K562 (cell line): ENCODE results near the gene ID2. TPM values are rescaled to one million over a fixed set of nuclear protein-coding genes. Genes with fewer than 3 reads are reported as not detected.

ENCODE experiments used
- ATAC-seq: fragments of 200-7000 bp; cut with Tn5 transposase; 3 replicates; pipeline ENCODE4 v1.9.1; 2020; ENCODE audit warnings: moderate library complexity
- BruUV-seq: library from RNA; stranded (reverse); fragments of 400-500 nt; replicated peaks from 2 replicates; lab custom pipeline; 2021; lab: Mats Ljungman, UMichigan
- CTCF ChIA-PET: fragments of 300-600 bp; formaldehyde crosslinking; extraction: SDS; loops from one replicate; lab custom pipeline; 2021; ENCODE audit warnings: low intra/inter-chr PET ratio; lab: Yijun Ruan, JAX
- POLR2A ChIA-PET: fragments of 300-600, 350-650 bp; sonication (Branson Sonifier 250); formaldehyde crosslinking; extraction: SDS; loops from one replicate; lab custom pipeline; 2021; ENCODE audit warnings: antibody characterized with exemption, inconsistent platforms; lab: Yijun Ruan, JAX
- DNase-seq, 4 experiments: peaks; one replicate each; pipeline versions ENCODE4 v3.0.0 to v3.0.0-alpha.2; 2011 to 2018; ENCODE audit warnings: low spot score in 3 of 4, mixed read lengths in 3 of 4; ENCODE audit errors: extremely low read depth in 1 of 4
- FAIRE-seq: peaks from 2 replicates; lab custom pipeline; 2011; peaks lifted over from hg19 to GRCh38; lab: Jason Lieb, UNC
- H2AFZ ChIP-seq: 2 replicates; pipeline ENCODE4 v1.6.0; 2011; ENCODE audit warnings: low read depth, low read length, control low read depth, inconsistent platforms
- H3K27ac ChIP-seq: fragments of 200-600 bp; 3 replicates; pipeline ENCODE4 v1.8.0; 2011; ENCODE audit warnings: low read depth, mild to moderate bottlenecking, control low read depth, inconsistent platforms, low read length, moderate library complexity, mixed read lengths; ENCODE audit errors: extremely low read depth
- H3K27me3 ChIP-seq, 2 experiments: fragments of 300-600 bp in 1 of 2; 2 replicates in 1 of 2; 3 replicates in 1 of 2; pipeline versions ENCODE4 v1.6.0 to v1.8.0; 2011; ENCODE audit warnings: inconsistent platforms in 2 of 2, low read length in 2 of 2, mild to moderate bottlenecking in 1 of 2, mixed read lengths in 1 of 2, moderate library complexity in 1 of 2; ENCODE audit not compliant: control insufficient read depth in 2 of 2, insufficient read depth in 2 of 2
- H3K36me3 ChIP-seq: fragments of 300-600 bp; 3 replicates; pipeline ENCODE4 v1.8.0; 2011; ENCODE audit warnings: mild to moderate bottlenecking, low read length, inconsistent platforms; ENCODE audit not compliant: control insufficient read depth, insufficient read depth
- H3K4me1 ChIP-seq, 2 experiments: fragments of 200-600 bp in 1 of 2; replicated peaks in 1 of 2; 2 replicates in 1 of 2; 3 replicates in 1 of 2; pipeline versions ENCODE4 v1.5.1 to v1.8.0; 2011; ENCODE audit warnings: inconsistent platforms in 2 of 2, low read length in 2 of 2, mild to moderate bottlenecking in 1 of 2, mixed read lengths in 1 of 2, moderate library complexity in 1 of 2; ENCODE audit not compliant: control insufficient read depth in 2 of 2, insufficient read depth in 2 of 2
- H3K4me2 ChIP-seq: 2 replicates; pipeline ENCODE4 v1.6.1; 2011; ENCODE audit warnings: low read length, control low read depth, inconsistent platforms, mixed read lengths; ENCODE audit not compliant: insufficient read depth
- H3K4me3 ChIP-seq: fragments of 200-600 bp; sonication (generic), shearing (Covaris generic); 2 replicates; pipeline ENCODE4 v1.5.1; 2016; ENCODE audit warnings: control low read depth, inconsistent platforms
- H3K79me2 ChIP-seq: fragments of 200-600 bp; 3 replicates; pipeline ENCODE4 v1.8.0; 2011; ENCODE audit warnings: low read length, inconsistent platforms; ENCODE audit not compliant: control insufficient read depth, insufficient read depth
- H3K9ac ChIP-seq, 2 experiments: 2 replicates each; pipeline versions ENCODE4 v1.6.0 to v1.6.1; 2011; ENCODE audit warnings: low read depth in 2 of 2, low read length in 2 of 2, control low read depth in 1 of 2, inconsistent platforms in 1 of 2, mild to moderate bottlenecking in 1 of 2, mixed read lengths in 1 of 2; ENCODE audit not compliant: insufficient read depth in 1 of 2
- H3K9me1 ChIP-seq: one replicate; pipeline ENCODE4 v1.6.0; 2011; ENCODE audit warnings: inconsistent platforms, mild to moderate bottlenecking, low read length, moderate library complexity; ENCODE audit not compliant: control insufficient read depth, insufficient read depth
- H3K9me3 ChIP-seq: replicated peaks from 2 replicates; pipeline ENCODE4 v1.5.1; 2011; ENCODE audit warnings: low read depth, low read length, inconsistent platforms; ENCODE audit not compliant: control insufficient read depth, insufficient read depth
- H4K20me1 ChIP-seq: replicated peaks from 2 replicates; pipeline ENCODE4 v1.6.1; 2011; ENCODE audit warnings: low read length, inconsistent platforms, mixed read lengths; ENCODE audit not compliant: control insufficient read depth, insufficient read depth
- CHD7 ChIP-seq: fragments of 200-600 bp; sonication (generic); IDR thresholded peaks from one replicate; pipeline ENCODE4 v1.6.1; 2012; ENCODE audit warnings: mild to moderate bottlenecking, low read depth, low read length, inconsistent platforms
- ESRRA ChIP-seq: fragments of 450-650 bp; IDR thresholded peaks from 2 replicates; pipeline ENCODE4 v1.6.1; 2014; ENCODE audit warnings: low read depth, mild to moderate bottlenecking, moderate library complexity, borderline replicate concordance
- FOXJ3 ChIP-seq: sonication (generic); formaldehyde crosslinking; IDR thresholded peaks from 2 replicates; pipeline ENCODE4 v1.4.0; 2020; ENCODE audit warnings: mild to moderate bottlenecking, missing genetic modification reagents
- RB1 ChIP-seq: fragments of 450-650 bp; IDR thresholded peaks from 2 replicates; pipeline ENCODE4 v1.6.1; 2017; ENCODE audit warnings: low read depth, mild to moderate bottlenecking
- SREBF1 ChIP-seq: fragments of 150-350 bp; IDR thresholded peaks from 2 replicates; pipeline ENCODE4 v1.6.1; 2014; ENCODE audit warnings: antibody characterized with exemption, low read depth, low read length, borderline replicate concordance
- ZNF184 ChIP-seq: sonication (generic); formaldehyde crosslinking; IDR thresholded peaks from 2 replicates; pipeline ENCODE4 v1.5.0; 2020; ENCODE audit warnings: missing genetic modification reagents
- WGBS: fragments of 100-300 bp; shearing (Covaris generic); methylation state at CpG from one replicate; pipeline ENCODE4 v1.1.6; 2016; ENCODE audit warnings: low coverage, mixed read lengths; ENCODE audit not compliant: insufficient coverage; ENCODE audit errors: missing lambda C conversion rate; 5-methylcytosine and 5-hydroxymethylcytosine counted together
- in situ Hi-C: fragments of 300-500 bp; cut with MboI; formaldehyde crosslinking; loops from 4 replicates; pipeline ENCODE4 v1.15.0; 2018; ENCODE audit warnings: inconsistent platforms, mixed read lengths
- intact Hi-C: fragments of 100-400 bp; cut with micrococcal nuclease; formaldehyde crosslinking; loops from 2 replicates; pipeline ENCODE4 v1.14.2; 2022
- polyA plus RNA-seq, 8 experiments: library from polyadenylated mRNA; depleted of rRNA in 4 of 8; stranded (reverse) in 5 of 8; unstranded in 3 of 8; fragments of >200 nt; fragmentation: Nextera tagmentation in 2 of 8; fragmentation: Illumina TruSeq in 1 of 8; extraction: Ambion mirVana in 2 of 8; extraction: Trizol in 1 of 8; gene quantifications; 2 replicates each; pipeline versions ENCODE4 v1.2.1 to v1.2.3, GENCODE V29; 2011 to 2014; ENCODE audit warnings: inconsistent platforms in 1 of 8, missing spikeins in 1 of 8
- total RNA-seq, 7 experiments: library from RNA; depleted of rRNA in 6 of 7; stranded (reverse); fragments of >200 nt in 6 of 7; fragmentation: Illumina TruSeq in 2 of 7; extraction: Trizol in 2 of 7; gene quantifications; 2 replicates each; pipeline versions ENCODE4 v1.2.1 to v1.2.3, GENCODE V29; 2011 to 2021; ENCODE audit warnings: low replicate concordance in 1 of 7
- TF ChIP-seq, protein P1 (sequence below): fragments of 450-650 bp; formaldehyde crosslinking; IDR thresholded peaks from 2 replicates; pipeline ENCODE4 v1.4.0; 2020; ENCODE audit warnings: mild to moderate bottlenecking, moderate library complexity

Gene ID2
- total and polyA plus RNA-seq, 9 of the 15 experiments (the other 6 are each of a cell fraction or from before 2014, with no cell fraction given) = 8.0 to 35.7 (median 16.6) TPM

DNA sequence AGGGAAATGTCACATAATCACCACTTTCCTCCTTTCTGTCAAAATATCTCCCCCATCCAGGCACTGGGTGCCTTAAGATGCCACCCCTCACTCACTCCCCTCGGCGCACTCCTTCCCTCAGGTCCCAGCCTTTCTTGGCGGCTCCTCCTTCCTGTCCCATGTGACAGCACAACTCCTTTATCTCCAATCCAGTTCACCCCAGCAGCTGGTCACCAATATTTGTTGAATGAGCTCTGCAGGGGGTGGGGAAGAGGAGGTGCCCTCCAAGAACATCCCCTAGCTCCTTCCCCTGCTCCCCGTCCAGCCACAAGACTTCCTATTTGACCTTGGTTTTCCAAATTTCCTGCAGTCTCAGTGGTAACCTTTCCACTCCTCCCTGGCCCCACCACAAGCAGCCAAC lies 31.6 kb upstream of the ID2 start:
- no peak for TF ChIP-seq FOXJ3 (CRISPR knock-in tag)
- TF ChIP-seq ESRRA = no peak
- no peak for TF ChIP-seq RB1
- no peak for TF ChIP-seq ZNF184 (CRISPR knock-in tag)
- no peak for TF ChIP-seq SREBF1
- no peak for TF ChIP-seq CHD7
- TF ChIP-seq, protein P1, sequence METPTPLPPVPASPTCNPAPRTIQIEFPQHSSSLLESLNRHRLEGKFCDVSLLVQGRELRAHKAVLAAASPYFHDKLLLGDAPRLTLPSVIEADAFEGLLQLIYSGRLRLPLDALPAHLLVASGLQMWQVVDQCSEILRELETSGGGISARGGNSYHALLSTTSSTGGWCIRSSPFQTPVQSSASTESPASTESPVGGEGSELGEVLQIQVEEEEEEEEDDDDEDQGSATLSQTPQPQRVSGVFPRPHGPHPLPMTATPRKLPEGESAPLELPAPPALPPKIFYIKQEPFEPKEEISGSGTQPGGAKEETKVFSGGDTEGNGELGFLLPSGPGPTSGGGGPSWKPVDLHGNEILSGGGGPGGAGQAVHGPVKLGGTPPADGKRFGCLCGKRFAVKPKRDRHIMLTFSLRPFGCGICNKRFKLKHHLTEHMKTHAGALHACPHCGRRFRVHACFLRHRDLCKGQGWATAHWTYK (CRISPR knock-in tag) = no peak
- no peak overlapping the region for H3K27ac ChIP-seq
- H4K20me1 ChIP-seq = no peaks in the 10 kb centered on the region
- no peak for ATAC-seq
- H3K9me3 ChIP-seq = no peaks in the 10 kb centered on the region
- no peak overlapping the region for H3K4me2 ChIP-seq
- DNase-seq = no peak
- no peak overlapping the region for H3K4me3 ChIP-seq
- H3K79me2 ChIP-seq = no peaks in the 10 kb centered on the region
- H3K9ac ChIP-seq = no peak overlapping the region; a peak in 1 of 4 replicates
- no TSS peak for BruUV-seq
- peak overlapping the region; percentile 14; the same call in 1 of the 2 replicates for H2AFZ ChIP-seq
- FAIRE-seq = no peak
- intact Hi-C loops = no loop called here
- peaks cover 0 to 16% of the 10 kb centered on the region in 2 experiments; a peak in 2 of 5 replicates for H3K27me3 ChIP-seq
- WGBS = 14% methylated on average over 4 of the region's 4 CpGs
- peaks cover 3 to 16% of the 10 kb centered on the region in 2 experiments; a peak in 2 of 5 replicates for H3K4me1 ChIP-seq
- POLR2A ChIA-PET = no interaction called here
- no peaks in the 10 kb centered on the region for H3K36me3 ChIP-seq
- CTCF ChIA-PET = no interaction called here
- in situ Hi-C loops = no loop called here
- H3K9me1 ChIP-seq = no peaks in the 10 kb centered on the region
